Measurements from ENCODE around the gene SLC12A4. TPM values are rescaled to one million over a fixed set of nuclear protein-coding genes. Genes with fewer than 3 reads are reported as not detected.
"Not testable (repeated sequence)": the region's sequence is repeated elsewhere in the genome, so short reads cannot be mapped to it uniquely, and the experiment has no call there.

The SLC12A4 gene
- total and polyA plus RNA-seq, 2 of the 13 experiments (the other 11 are each of a cell fraction or from before 2014, with no cell fraction given), result 65.1 to 84.3 TPM

DNA sequence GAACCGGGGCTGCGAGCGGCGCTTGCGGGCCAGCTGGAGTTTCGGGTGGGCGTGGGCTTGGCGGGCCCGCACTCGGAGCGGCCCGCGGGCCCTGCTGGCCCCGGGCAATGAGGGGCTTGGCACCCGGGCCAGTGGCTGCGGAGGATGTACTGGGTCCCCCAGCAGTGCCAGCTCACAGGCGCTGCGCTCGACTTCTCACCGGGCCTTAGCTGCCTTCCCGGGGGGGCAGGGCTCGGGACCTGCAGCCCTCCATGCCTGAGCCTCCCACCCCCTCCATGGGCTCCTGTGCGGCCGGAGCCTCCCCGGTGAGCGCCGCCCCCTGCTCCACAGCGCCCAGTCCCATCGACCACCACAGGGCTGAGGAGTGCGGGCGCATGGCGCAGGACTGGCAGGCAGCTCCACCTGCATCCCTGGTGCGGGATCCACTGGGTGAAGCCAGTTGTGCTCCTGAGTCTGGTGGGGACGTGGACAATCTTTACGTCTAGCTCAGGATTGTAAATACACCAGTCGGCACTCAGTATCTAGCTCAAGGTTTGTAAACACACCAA, 29.9 kb upstream of the SLC12A4 start:
- H3K27me3 ChIP-seq (ENCODE audit: control insufficient read depth in 1 of 2, insufficient read depth in 2 of 2, low read length in 2 of 2); intact Hi-C loops (cut with micrococcal nuclease; ENCODE audit: unreplicated experiment); H3K4me3 ChIP-seq (replicated peaks in 1 of 3; ENCODE audit: insufficient read depth in 1 of 3, low read depth in 2 of 3, low read length in 3 of 3); H3K9me3 ChIP-seq (ENCODE audit: low read length); in situ Hi-C loops (cut with HindIII; ENCODE audit: extremely low pct_ligation_motif_present, low pct_unique_long_range_greater_than_20kb); H3K4me2 ChIP-seq (ENCODE audit: low read depth, low read length); H3K36me3 ChIP-seq (replicated peaks in 1 of 2; ENCODE audit: control insufficient read depth in 1 of 2, insufficient read depth in 2 of 2, low read length in 2 of 2); DNase-seq (ENCODE audit: low spot score); H2AFZ ChIP-seq (ENCODE audit: low read length); ATAC-seq; H4K20me1 ChIP-seq (ENCODE audit: insufficient read depth, low read length); CTCF ChIA-PET (ENCODE audit: low intra/inter-chr PET ratio, low total read pairs); H3K79me2 ChIP-seq (ENCODE audit: insufficient read depth, low read length); BruUV-seq (replicated peaks); FAIRE-seq: not testable (repeated sequence)
- TF ChIP-seq ZNF687 (CRISPR knock-in tag; IDR thresholded peaks at IDR 0.05) (peak; percentile 57; the same call in 1 of the 2 replicates), ZFP91 (CRISPR knock-in tag; IDR thresholded peaks at IDR 0.05; ENCODE audit: borderline replicate concordance) (peak; percentile 46; the same call in 1 of the 2 replicates), SETDB1 (CRISPR knock-in tag; IDR thresholded peaks at IDR 0.05; ENCODE audit: borderline replicate concordance) (0 out of 2 replicates have a peak, but pooled peaks have one; percentile 85), DNMT1 (CRISPR knock-in tag; IDR thresholded peaks at IDR 0.05) (peak; percentile 53; the same call in 1 of the 2 replicates), TEAD3 (CRISPR knock-in tag; optimal IDR thresholded peaks at IDR 0.05; ENCODE audit: borderline replicate concordance) (peak; percentile 48), ZBTB38 (CRISPR knock-in tag; IDR thresholded peaks at IDR 0.05) (peak; percentile 92)
- POLR2A ChIA-PET, result interaction anchor here (0.6 to 1.8 kb wide), 12 partner anchors 7 to 86 kb away, joined by 3 to 13 read pairs (median 4); partner anchors contain the start of genes DDX28, DUS2, LCAT and NFATC3
- Histone ChIP-seq H3K4me1 (ENCODE audit: insufficient read depth, low read length) (peaks cover 48% of the 10 kb centered on the region), H3K9ac (ENCODE audit: insufficient read depth, low read depth, low read length) (peak overlapping the region; percentile 31), H3K27ac (ENCODE audit: extremely low read length, insufficient read depth, low read length) (peak overlapping the region; percentile 72)
- 90% methylated on average over 22 of the region's 36 CpGs for WGBS (ENCODE audit: low lambda C conversion rate)
